ENCODE measurements around the gene CACNB4. TPM values are rescaled to one million over a fixed set of nuclear protein-coding genes. Genes with fewer than 3 reads are reported as not detected.

CACNB4 gene
- total and polyA plus RNA-seq, 10 of the 15 experiments (the other 5 are each of a cell fraction or from before 2014, with no cell fraction given) = 2.0 to 21.6 (median 9.3) TPM

- no peak for DNase-seq (ENCODE audit: low read depth, low spot score)
- Histone ChIP-seq H3K9me3 (replicated peaks; ENCODE audit: control insufficient read depth, insufficient read depth, low read length) (no peaks in the 10 kb centered on the region; the same call in 2 of the 3 replicates), H3K9ac (ENCODE audit: control insufficient read depth, insufficient read depth, low read length) (no peak overlapping the region), H4K20me1 (ENCODE audit: control insufficient read depth, insufficient read depth) (no peaks in the 10 kb centered on the region), H3K36me3 (ENCODE audit: control insufficient read depth in 2 of 2, insufficient read depth in 2 of 2, low read length in 1 of 2) (peaks cover 0 to 4% of the 10 kb centered on the region in 2 experiments; a peak in 2 of 4 replicates), H3K4me2 (ENCODE audit: control insufficient read depth, insufficient read depth) (no peak overlapping the region), H3K27ac (ENCODE audit: control insufficient read depth, insufficient read depth) (no peak overlapping the region), H3K27me3 (replicated peaks in 1 of 2; ENCODE audit: control insufficient read depth in 2 of 2, insufficient read depth in 2 of 2, low read length in 1 of 2) (no peaks in the 10 kb centered on the region), H3K79me2 (ENCODE audit: control insufficient read depth, insufficient read depth, low read length) (no peaks in the 10 kb centered on the region), H3K4me3 (no peak overlapping the region), H3K4me1 (ENCODE audit: control insufficient read depth, insufficient read depth, low read length) (no peaks in the 10 kb centered on the region), H2AFZ (ENCODE audit: control insufficient read depth, low read depth, low read length) (no peak overlapping the region)
- in situ Hi-C loops (cut with MboI) = no loop called here
- BruUV-seq (replicated peaks) = no TSS peak
- WGBS (ENCODE audit: insufficient coverage, insufficient replicate concordance, low lambda C conversion rate, missing lambda C conversion rate) = 100% methylated on average over 4 of the region's 4 CpGs
- ChIA-PET POLR2A (no interaction called here), SMC1A (ENCODE audit: uncharacterized antibody, unreplicated experiment) (interaction anchor here (2.0 kb wide), 1 partner anchor 20 kb away, joined by 5 read pairs; no protein-coding TSS in a partner anchor), RAD21 (ENCODE audit: unreplicated experiment) (no interaction called here), CTCF (no interaction called here)
- ATAC-seq = no peak
- TF ChIP-seq ZBED1 (IDR thresholded peaks at IDR 0.05; ENCODE audit: borderline replicate concordance) = no peak
- TF ChIP-seq, protein P1, sequence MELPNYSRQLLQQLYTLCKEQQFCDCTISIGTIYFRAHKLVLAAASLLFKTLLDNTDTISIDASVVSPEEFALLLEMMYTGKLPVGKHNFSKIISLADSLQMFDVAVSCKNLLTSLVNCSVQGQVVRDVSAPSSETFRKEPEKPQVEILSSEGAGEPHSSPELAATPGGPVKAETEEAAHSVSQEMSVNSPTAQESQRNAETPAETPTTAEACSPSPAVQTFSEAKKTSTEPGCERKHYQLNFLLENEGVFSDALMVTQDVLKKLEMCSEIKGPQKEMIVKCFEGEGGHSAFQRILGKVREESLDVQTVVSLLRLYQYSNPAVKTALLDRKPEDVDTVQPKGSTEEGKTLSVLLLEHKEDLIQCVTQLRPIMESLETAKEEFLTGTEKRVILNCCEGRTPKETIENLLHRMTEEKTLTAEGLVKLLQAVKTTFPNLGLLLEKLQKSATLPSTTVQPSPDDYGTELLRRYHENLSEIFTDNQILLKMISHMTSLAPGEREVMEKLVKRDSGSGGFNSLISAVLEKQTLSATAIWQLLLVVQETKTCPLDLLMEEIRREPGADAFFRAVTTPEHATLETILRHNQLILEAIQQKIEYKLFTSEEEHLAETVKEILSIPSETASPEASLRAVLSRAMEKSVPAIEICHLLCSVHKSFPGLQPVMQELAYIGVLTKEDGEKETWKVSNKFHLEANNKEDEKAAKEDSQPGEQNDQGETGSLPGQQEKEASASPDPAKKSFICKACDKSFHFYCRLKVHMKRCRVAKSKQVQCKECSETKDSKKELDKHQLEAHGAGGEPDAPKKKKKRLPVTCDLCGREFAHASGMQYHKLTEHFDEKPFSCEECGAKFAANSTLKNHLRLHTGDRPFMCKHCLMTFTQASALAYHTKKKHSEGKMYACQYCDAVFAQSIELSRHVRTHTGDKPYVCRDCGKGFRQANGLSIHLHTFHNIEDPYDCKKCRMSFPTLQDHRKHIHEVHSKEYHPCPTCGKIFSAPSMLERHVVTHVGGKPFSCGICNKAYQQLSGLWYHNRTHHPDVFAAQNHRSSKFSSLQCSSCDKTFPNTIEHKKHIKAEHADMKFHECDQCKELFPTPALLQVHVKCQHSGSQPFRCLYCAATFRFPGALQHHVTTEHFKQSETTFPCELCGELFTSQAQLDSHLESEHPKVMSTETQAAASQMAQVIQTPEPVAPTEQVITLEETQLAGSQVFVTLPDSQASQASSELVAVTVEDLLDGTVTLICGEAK (IDR thresholded peaks at IDR 0.05; ENCODE audit: borderline replicate concordance) = no peak
- no peak for TF ChIP-seq EZH2 (IDR thresholded peaks at IDR 0.05; ENCODE audit: borderline replicate concordance, control insufficient read depth, low read depth, low read length)
- no peak for TF ChIP-seq HCFC1 (IDR thresholded peaks at IDR 0.05; ENCODE audit: low read length)
- TF ChIP-seq CTCF (IDR thresholded peaks at IDR 0.05 in 2 of 3, conservative IDR thresholded peaks at IDR 0.05 in 1 of 3; ENCODE audit: control insufficient read depth in 2 of 3, extremely low read depth in 1 of 3, insufficient read depth in 1 of 3, low read depth in 3 of 3, low read length in 3 of 3) = peak in 1 of 3 experiments; percentile 6; a peak in 1 of 6 replicates
- no peak for TF ChIP-seq FOXM1 (IDR thresholded peaks at IDR 0.05; ENCODE audit: low read depth, low read length)
- intact Hi-C loops (cut with micrococcal nuclease; ENCODE audit: unreplicated experiment) = no loop called here
- FAIRE-seq = no peak
Observed at GRCh38 chr2:151792589-151792988, 306.3 kb downstream of the CACNB4 start.
